GM21381 (cell line): ENCODE data around the gene LMNA.
"Not testable (repeated sequence)": the region's sequence is repeated elsewhere in the genome, so short reads cannot be mapped to it uniquely, and the experiment has no call there.

ENCODE experiments used
- ATAC-seq: cut with Tn5 transposase; IDR thresholded peaks from one replicate; pipeline ENCODE4 v1.9.1; 2021; ENCODE audit warnings: mild to moderate bottlenecking, moderate library complexity; ENCODE audit not compliant: unreplicated experiment

LMNA gene

GRCh38 chr1:156120318-156120717 is 5.8 kb downstream of the LMNA start:
- ATAC-seq: no peak

DNA sequence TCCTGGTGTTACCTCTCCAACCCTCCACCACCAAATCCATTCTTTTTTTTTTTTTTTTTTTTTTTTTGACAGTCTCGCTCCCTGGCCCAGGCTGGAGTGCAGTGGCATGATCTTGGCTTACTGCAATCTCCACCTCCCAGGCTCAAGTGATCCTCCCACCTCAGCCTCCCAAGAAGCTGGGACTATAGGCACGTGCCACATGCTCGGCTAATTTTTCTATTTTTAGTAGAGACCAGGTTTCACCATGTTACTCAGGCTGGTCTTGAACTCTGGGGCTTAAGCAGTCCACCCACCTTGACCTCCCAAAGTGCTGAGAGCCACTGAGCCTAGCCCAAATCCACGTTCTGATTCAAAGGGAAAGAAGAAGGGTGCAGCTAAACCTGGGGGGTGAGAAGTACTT is 6.5 kb downstream of the LMNA start:
- ATAC-seq: not testable (repeated sequence)

GRCh38 chr1:156121457-156121856 is 6.9 kb downstream of the LMNA start:
- no peak for ATAC-seq

DNA sequence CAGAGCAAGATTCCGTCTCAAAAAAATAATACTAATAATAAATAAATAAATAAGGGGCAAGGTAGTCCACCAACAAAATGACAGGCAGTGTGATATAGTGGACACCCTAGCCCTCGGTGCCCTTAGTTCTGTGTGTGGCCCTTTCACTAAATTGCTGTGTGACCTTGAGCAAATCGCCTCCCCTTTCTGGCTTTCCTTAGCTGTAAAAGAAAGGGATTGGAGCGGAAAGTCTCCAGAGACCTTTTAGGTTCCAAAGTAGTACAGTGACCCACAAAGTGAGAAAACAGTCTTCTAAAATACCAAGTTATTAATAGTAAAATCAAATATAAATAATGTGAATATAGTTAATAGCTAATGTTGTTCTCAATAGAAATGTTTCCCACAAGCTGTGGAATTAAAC is 7.6 kb downstream of the LMNA start:
- no peak for ATAC-seq

- ATAC-seq: no peak
These were observed 8.2 kb downstream of the LMNA start for GRCh38 chr1:156122519-156123355.

- ATAC-seq: no peak
These were observed 9.1 kb downstream of the LMNA start for GRCh38 chr1:156123356-156124196.

GRCh38 chr1:156124557-156125483 is 10.3 kb downstream of the LMNA start:
- ATAC-seq: no peak

DNA sequence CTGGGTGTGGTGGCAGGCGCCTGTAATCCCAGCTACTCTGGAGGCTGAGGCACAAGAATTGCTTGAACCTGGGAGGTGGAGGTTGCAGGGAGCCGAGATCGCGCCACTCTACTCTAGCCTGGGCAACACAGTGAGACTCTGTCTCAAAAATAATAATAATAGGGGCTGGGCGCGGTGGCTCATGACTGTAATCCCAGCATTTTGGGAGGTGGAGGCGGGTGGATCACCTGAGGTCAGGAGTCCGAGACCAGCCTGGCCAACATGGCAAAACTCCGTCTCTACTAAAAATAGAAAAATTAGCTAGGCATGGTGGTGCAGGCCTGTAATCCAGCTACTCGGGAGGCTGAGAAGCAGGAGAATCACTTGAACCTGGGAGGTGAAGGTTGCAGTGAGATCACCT is 11.0 kb downstream of the LMNA start:
- not testable (repeated sequence) for ATAC-seq

DNA sequence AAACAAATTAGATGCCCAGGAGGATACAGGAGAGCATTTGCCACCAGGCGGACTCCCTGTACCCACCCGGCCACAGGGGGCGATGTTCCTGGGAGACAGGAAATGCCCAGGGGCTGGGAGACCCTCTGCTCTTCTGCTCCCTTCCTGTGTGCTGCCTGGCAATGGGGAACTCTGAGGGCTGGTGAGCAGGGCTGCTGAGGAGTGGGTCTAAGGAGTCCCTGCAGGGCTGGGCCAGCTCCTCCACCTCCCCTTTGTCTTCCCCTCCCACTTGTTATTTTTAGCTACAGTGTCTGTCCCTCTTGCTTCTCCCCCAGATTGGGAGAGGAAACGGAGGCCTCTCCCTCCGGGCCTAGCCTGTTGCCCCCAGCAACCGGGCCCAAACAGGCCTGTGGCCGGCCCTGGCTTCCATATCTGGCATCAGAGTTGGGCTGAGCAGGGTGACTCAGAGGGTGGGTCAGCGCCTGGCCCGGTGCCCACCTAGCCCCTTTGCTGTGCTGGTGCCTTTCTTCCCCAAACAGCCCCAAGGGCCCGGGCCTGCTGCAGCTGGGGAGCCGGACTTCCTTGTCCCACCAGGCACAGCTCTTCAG is 11.6 kb downstream of the LMNA start:
- ATAC-seq: peak; percentile 34

DNA sequence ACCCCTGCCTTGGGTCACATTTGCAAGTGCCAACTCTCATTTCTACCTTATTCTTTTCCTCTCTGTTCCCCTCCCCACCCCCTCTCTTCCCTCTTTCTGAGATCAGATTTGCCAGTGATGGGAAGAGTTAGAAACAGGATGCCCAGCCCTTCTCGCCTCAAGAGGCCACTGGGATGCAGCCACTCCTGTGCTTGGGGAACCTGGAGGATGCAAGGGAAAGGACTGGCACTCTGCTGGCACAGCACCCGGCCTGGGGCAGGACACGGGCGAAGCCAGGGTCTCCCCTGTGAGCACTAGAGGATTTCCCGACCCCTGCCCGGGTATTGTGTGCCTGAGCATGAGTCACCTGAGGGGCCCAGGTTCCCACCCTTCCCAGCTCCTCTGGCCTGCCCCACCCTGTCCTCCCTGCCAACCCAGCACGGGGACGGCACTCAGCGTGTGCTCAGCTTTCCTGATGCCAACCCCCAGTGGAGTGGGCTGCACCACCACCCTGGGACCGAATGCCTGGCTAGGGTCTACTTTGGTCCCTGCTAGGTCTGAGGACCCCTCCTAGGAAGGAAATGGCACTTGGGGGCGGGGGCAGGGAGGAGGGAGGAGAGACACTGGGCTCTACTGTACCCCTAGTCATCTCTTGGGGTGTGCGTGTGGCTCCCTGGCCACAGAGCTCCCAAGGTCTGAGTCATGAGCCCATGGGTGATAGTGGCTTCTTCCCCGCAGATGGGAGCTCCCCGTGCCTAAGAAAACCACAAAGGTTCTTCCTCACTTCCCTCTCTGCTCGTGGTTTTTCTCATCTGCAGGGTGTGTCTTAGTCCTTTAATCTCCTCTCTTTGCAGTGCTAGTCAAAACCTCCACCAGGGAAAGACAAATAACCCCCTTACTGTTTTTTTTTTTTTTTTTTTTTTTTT is 12.4 kb downstream of the LMNA start:
- peak; percentile 45 for ATAC-seq

DNA sequence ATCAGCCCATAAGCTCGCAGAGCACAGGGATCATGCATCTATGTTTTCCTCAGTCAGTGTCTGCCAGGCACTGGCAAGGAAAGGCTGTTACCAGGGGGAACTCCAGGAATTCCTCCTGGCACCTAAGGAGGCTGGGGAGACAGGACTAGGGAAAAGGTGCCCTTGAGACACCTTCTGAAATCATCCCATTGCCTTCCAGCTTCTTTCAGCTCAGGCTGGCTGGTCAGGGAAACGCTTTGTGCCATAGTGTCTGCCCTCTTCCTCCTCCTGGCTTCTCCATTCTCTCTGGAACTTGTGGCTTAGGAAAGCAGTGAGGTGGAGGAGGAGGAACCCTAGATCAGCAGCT is 13.8 kb downstream of the LMNA start:
- ATAC-seq: no peak

DNA sequence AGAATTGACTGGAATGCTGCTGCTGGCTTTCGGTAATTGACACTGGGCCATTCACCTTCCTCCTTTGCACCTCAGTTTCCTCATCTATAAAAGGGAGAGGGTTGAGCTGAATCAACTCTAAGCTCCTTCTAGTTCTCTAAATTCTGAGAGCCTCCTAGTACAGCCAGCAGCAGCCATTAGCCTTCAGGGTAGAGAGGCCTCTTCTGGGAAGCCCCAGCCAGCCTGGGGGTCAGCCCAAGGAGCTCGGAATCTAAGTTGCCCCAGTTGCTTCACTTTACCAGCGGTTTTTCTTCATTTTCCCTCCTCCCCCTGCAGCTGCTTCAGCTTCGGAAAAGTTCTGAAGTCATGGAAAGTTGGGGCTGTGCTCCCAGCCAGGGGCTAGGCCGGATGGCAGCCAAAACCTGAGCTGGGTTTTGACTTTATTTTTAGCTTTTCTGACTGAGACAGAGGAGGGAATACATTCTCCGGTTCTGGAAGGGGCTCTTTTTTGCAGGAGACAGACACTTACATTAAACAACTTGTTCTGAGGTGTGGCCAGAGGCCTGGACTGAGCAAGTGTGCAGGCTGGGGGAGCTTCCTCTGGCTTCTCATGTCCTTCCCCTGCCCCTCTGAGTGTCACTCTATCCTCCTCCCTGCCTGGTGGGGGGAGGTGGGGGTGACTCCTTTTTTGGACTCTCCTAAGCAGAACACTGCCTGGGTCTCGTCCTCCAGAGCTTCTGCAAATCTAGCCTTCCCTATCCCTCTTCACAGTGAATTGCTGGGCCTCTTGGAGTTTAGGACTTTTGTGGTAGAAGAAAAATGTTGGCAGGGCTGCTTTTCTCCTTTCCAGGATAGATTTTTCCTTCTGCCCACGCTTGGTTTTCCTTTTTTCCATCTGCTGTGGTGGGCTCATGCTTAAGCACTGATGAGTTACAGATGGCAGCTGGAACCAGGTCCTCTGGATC is 14.4 kb downstream of the LMNA start:
- ATAC-seq: no peak

DNA sequence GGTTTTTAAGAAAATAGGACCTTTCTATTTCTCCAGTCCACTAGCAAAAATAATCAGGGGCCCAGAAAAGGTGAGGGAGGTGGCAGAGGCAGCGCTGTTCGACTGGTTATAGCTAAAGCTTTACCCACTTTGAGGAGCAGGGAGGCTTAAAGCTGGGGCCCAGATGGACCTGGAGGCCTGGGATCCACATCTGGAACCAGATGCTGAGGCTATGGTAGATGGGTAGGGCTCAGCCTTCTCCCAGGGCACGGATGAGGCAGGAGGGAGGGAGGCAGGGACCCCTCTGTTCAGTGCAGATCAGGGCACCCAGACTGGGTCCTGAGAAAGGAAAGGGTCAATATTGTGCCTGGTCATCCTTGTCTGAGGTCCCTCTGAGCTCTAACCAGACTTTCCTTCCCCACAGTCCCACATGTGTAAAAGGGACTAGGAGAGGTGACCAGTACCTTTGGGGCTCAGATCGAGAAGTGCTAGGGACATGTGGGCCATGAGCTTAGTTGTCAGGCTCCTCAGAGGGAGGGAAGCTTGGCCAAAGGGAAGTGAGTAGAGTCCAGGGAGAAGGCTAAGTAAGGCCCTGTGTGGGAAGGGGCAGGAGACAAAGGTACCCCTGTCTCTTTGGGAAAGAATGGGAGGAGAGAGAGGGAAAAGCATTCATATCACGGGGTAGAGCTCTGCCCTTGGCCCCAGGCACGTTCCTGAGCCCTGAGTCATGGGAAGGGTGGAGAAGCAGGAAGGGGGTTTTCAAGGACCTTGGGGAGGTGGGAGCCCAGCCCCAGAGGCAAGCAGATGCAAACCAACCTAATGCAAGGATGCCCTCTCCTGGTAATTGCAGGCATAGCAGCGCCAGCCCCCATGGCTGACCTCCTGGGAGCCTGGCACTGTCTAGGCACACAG is 15.4 kb downstream of the LMNA start:
- ATAC-seq: no peak

GRCh38 chr1:156130578-156130942 is 16.0 kb downstream of the LMNA start:
- ATAC-seq: no peak

DNA sequence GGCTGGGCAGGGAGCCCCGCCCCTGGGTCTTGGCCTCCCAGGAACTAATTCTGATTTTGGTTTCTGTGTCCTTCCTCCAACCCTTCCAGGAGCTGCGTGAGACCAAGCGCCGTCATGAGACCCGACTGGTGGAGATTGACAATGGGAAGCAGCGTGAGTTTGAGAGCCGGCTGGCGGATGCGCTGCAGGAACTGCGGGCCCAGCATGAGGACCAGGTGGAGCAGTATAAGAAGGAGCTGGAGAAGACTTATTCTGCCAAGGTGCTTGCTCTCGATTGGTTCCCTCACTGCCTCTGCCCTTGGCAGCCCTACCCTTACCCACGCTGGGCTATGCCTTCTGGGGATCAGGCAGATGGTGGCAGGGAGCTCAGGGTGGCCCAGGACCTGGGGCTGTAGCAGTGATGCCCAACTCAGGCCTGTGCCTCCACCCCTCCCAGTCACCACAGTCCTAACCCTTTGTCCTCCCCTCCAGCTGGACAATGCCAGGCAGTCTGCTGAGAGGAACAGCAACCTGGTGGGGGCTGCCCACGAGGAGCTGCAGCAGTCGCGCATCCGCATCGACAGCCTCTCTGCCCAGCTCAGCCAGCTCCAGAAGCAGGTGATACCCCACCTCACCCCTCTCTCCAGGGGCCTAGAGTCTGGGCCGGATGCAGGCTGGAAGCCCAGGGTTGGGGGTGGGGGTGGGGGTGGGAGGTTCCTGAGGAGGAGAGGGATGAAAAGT is 20.4 kb downstream of the LMNA start:
- no peak for ATAC-seq

GRCh38 chr1:156135930-156136871 is 21.7 kb downstream of the LMNA start:
- ATAC-seq: no peak
